Mesothelial cell of epicardium (in vitro differentiated cells): ENCODE measurements around the gene LPXN. TPM values are rescaled to one million over a fixed set of nuclear protein-coding genes. Genes with fewer than 3 reads are reported as not detected.
A peak's percentile ranks its signal among the peaks of the same experiment; 100 is the strongest.

Experiments used
- DNase-seq, 2 experiments: peaks; one replicate each; pipeline ENCODE4 v3.0.0; 2021; ENCODE audit warnings: low spot score in 2 of 2; ENCODE audit not compliant: unreplicated experiment in 2 of 2
- H3K27ac Mint-ChIP-seq: 2 replicates; pipeline ENCODE4 v1.8.0; 2021; ENCODE audit warnings: mixed read lengths
- H3K27me3 Mint-ChIP-seq: 2 replicates; pipeline ENCODE4 v1.8.0; 2021; ENCODE audit warnings: low read depth, mixed read lengths
- H3K36me3 Mint-ChIP-seq: 2 replicates; pipeline ENCODE4 v1.8.0; 2021; ENCODE audit warnings: mixed read lengths
- H3K4me1 Mint-ChIP-seq: 2 replicates; pipeline ENCODE4 v1.8.0; 2021; ENCODE audit warnings: mixed read lengths
- H3K4me3 Mint-ChIP-seq: 2 replicates; pipeline ENCODE4 v1.8.0; 2021; ENCODE audit warnings: mild to moderate bottlenecking, moderate library complexity, mixed read lengths
- H3K9me3 Mint-ChIP-seq: 2 replicates; pipeline ENCODE4 v1.8.0; 2021; ENCODE audit warnings: mixed read lengths
- CTCF ChIP-seq: fragments of 200-600 bp; sonication (generic); IDR thresholded peaks from one replicate; pipeline ENCODE4 v1.5.0; 2021; ENCODE audit warnings: antibody characterized with exemption; ENCODE audit not compliant: unreplicated experiment
- total RNA-seq: library from RNA; stranded (reverse); gene quantifications from 3 replicates; pipeline ENCODE4 v1.2.1, GENCODE V29; 2021

LPXN gene
- total RNA-seq = 5.1 to 6.2 TPM (median 5.8 TPM) in 3 replicates

GRCh38 chr11:58575377-58576020 lies at the start of gene LPXN:
Gene LPXN, minus strand, starts transcription at chr11:58575856. Its CDS starts 84 bp downstream, at chr11:58575772.
- peaks cover 27% of the 10 kb centered on the region for H3K4me1 Mint-ChIP-seq
- TF ChIP-seq CTCF = no peak
- H3K9me3 Mint-ChIP-seq = no peaks in the 10 kb centered on the region
- peak within 1 kb of the TSS; percentile 100 for H3K27ac Mint-ChIP-seq
- H3K27me3 Mint-ChIP-seq = no peaks in the 10 kb centered on the region
- DNase-seq = no peak
- H3K36me3 Mint-ChIP-seq = peaks cover 2% of the 10 kb centered on the region
- peak within 1 kb of the TSS; percentile 97 for H3K4me3 Mint-ChIP-seq

DNA sequence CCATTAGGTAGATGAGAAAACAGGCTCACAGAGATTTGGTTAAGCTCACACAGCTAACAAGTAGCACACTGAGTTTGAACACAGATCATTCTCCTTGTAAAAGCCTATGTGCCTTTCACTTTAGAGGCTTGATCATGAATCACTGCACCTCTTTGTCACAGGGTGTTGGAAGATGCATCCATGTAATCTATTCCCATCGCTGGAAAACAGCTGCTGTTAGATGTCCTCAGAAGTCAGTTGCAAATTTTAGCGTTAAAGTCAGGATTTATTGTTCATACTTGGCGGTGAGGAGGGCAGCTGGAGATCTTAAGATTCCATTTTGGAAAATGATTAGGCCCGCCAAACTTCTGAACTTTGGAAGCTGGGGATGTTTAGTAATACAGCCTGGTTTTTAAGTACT lies 49.4 kb upstream of the LPXN start:
- peaks cover 2% of the 10 kb centered on the region for H3K4me1 Mint-ChIP-seq
- no peak for TF ChIP-seq CTCF
- no peaks in the 10 kb centered on the region for H3K9me3 Mint-ChIP-seq
- peaks cover 15% of the 10 kb centered on the region for H3K36me3 Mint-ChIP-seq
- DNase-seq = no peak
- no peak overlapping the region for H3K27ac Mint-ChIP-seq
- H3K27me3 Mint-ChIP-seq = no peaks in the 10 kb centered on the region
- H3K4me3 Mint-ChIP-seq = no peak overlapping the region

DNA sequence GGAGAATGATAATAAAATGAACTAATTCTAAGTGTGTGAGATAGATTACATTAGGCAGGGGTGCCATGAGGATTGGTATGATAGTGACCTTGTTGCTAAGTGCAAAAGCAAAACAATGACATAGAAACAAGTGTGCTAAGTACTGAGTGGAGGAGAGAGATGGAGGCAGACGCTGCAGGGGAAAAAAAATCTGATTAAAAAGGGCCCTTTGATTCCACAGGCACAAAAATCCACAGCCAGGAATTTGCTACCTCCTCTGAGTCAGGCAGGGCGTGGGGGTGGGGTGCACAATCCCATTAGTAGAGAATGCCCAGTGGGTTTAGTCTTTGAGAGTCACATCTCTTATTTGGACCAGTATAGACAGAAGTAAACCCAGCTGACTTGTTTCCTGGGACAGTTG lies 46.7 kb upstream of the LPXN start, which contains the start of gene CNTF:
Gene CNTF, plus strand, starts transcription at position 322 of the 400 bp plus-strand sequence. CDS start 88 bp downstream, outside the sequence.
- Mint-ChIP-seq H3K27me3 (no peaks in the 10 kb centered on the region), H3K4me1 (no peaks in the 10 kb centered on the region), H3K4me3 (no peak within 1 kb of the TSS), H3K27ac (no peak within 1 kb of the TSS), H3K36me3 (peaks cover 29% of the 10 kb centered on the region), H3K9me3 (no peaks in the 10 kb centered on the region)
- no peak for TF ChIP-seq CTCF
- DNase-seq = no peak

- TF ChIP-seq CTCF = no peak
- Mint-ChIP-seq H3K4me3 (no peak overlapping the region), H3K27me3 (no peaks in the 10 kb centered on the region), H3K27ac (no peak overlapping the region), H3K4me1 (no peaks in the 10 kb centered on the region), H3K9me3 (no peaks in the 10 kb centered on the region), H3K36me3 (peaks cover 31% of the 10 kb centered on the region)
- DNase-seq = no peak
These were observed 46.1 kb upstream of the LPXN start for GRCh38 chr11:58621586-58622262.

DNA sequence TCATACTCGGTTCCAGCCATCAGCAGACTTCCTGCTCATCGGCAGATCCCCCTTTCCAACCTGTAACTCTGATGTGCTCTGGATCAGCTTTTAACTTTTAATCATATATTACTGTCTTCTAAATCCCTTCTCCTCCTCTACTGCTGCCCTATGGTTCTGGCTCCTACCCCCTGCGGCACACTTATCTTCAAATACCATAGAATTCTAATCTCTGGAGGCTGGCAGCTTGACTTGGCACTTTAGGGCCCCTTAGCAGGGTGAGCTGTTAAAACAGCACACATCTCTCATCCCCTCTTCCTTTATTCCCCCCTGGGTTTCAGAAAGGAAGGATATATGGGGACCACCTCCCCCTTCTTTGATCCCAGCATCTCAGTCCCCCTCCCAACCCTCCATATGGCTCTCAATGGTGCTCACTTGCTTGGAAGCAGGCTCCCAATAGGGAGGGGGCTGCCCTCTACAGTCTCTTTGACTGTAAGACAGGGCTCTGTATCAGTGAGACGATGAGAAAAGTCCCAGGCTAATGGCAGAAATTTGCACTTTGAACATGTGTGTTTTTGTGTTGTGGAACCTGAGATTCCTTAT lies 42.4 kb upstream of the LPXN start:
- H3K27ac Mint-ChIP-seq = no peak overlapping the region
- no peaks in the 10 kb centered on the region for H3K27me3 Mint-ChIP-seq

More for the DNA sequence above, 42.4 kb upstream of the LPXN start:
- Mint-ChIP-seq H3K36me3 (peaks cover 39% of the 10 kb centered on the region), H3K9me3 (no peaks in the 10 kb centered on the region), H3K4me1 (no peaks in the 10 kb centered on the region), H3K4me3 (no peak overlapping the region)
- DNase-seq = no peak
- no peak for TF ChIP-seq CTCF
